GM19035 (cell line): Measurements from ENCODE around the gene NTRK2.

Source experiments
- ATAC-seq: cut with Tn5 transposase; IDR thresholded peaks from one replicate; pipeline ENCODE4 v1.9.1; 2021; ENCODE audit not compliant: unreplicated experiment

Gene NTRK2

DNA sequence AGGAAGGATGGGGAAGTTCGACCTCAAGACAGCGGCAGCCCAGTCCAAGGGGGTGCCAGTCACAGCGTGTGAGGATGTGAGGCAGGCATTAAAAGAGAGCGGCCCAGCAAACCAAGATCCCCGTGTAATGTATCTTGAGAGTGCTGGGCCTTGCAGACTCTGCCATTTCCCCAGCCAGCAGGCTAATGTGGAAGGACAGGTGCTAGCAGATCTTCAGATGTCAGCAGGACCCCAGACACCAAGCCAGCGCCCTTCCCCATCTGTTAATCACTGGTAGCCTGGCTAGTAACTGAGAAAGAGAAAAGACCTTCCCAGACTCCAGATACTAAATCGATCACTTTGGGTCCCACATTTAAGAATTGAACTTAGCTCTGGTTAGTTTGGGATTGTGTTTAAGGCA, 62.2 kb downstream of the NTRK2 start:
- ATAC-seq: no peak

DNA sequence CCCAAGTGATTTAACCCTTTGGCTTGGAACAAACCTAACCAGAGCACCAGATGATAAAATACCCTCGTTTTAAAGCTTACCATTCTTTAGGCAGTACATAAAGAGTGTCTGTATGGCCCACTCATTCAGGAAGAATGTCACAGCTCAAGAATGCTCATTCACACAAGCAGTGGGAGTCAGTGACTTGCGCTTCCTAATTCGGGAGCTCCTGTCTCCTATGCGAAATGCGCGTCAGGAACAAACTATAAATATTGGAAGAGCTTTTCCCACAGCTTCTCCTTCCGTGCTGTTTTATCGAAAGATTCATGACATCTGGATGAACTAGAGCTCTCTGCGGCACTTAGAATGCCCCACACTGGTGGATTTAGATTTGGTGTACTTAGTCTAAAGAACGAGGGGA, 66.6 kb downstream of the NTRK2 start:
- ATAC-seq: no peak

DNA sequence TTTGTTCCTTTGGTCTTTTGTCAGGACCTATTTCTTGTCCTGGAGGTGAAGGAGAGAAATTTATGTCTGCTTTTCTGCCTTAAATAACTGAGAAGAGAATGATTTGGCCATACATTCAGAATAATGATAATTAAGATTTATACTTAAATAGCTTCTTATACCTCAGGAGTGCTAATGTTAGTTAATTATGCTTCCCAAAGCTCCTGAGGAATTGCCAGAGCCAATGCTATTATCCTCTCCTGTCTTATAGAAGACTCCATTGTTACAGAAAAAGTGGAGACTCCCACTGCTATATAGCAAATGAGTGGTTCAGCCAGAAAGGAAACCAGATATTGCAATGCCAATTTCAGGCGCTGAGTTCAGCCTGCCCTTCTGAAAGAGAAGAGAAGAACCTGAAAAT, 67.0 kb downstream of the NTRK2 start:
- no peak for ATAC-seq

DNA sequence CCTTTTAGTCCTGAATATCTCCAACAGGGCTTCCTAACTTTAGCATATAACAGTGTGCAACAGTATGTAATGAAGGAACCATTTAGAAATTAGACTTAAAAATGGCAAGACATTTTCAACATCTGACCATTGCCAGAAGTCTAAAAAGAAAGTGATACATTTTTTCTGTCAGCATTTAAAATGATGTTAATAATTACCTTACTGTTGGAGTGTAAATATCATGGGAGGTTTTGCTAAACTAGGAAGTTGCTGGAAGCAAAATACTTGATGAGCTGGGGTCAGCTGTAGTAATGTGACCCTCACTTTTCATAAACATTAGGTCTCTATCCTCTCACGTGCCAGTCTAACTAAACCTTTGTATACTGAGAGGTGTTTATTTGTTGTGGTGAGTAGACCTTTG, 68.8 kb downstream of the NTRK2 start:
- no peak for ATAC-seq

DNA sequence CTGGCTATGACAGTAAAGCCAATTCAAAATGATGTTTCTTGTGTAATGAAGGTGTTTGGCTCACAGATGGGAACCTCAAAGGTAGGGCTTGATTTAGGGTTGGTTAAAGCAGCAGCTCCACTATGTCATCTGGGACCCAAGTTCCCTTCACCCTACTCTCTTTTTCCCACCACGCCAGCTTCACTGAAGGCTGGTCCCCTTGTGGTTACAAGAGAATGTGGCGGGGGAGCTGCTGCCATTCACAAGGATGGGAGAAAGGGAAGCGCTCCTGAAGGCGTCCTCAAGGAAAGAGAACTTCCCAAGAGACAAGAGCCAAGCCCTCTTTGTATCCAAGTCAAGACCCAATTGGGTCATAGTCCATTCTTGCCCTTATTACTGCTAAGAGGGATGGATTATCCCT, 72.7 kb downstream of the NTRK2 start:
- no peak for ATAC-seq

DNA sequence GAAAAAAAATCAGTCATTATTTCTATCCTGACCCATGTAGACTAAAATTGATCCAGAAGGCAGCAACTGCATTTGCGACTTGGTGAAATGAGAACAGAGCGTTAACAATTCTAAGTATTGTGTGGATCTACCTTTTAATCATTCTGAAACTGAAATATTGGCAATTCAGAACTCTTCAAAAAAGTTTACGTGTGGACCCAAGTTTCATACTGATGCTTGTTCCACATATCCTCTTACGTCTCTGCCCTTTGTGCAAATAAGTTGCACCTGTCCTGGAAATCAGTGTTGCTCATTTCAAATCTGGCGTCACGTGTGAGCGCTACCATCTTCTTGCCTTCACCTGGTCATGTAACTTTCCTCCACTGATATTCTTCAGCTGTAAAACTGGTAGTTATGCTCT, 74.7 kb downstream of the NTRK2 start:
- peak; percentile 48 for ATAC-seq

DNA sequence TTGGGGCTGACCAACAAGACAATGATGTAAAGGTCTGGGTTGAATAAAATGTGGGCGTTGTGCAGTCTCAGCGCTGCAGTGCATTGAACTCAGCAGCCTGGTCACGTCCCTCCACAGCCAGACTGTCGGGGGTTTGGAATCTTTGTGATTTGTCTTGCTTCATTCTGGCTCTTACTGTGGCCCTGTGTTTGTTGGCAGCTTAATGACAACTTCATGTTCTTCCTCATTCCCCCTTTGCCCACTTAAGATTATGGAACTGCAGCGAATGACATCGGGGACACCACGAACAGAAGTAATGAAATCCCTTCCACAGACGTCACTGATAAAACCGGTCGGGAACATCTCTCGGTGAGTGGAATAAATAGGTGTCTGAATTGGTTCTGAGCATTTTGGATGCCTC, 75.2 kb downstream of the NTRK2 start:
- no peak for ATAC-seq

DNA sequence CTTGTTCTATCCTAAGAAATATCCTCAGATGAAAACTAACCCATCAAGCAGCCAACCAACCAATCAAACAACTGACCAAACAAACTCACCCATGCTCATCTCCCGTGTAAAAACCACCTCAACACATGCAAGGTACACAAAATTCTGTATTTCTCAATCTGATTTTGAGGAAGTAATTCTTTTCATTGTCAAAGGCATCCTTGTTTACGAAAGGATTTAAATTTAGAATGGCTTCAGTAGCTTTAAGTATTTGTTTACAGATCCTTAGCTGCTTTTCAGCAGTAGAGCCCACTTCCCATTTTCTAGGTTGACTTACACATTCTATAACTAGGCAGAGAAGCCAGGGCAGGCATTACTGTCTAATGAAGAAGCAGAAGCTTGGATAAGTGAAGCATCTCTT, 78.6 kb downstream of the NTRK2 start:
- peak; percentile 59 for ATAC-seq

DNA sequence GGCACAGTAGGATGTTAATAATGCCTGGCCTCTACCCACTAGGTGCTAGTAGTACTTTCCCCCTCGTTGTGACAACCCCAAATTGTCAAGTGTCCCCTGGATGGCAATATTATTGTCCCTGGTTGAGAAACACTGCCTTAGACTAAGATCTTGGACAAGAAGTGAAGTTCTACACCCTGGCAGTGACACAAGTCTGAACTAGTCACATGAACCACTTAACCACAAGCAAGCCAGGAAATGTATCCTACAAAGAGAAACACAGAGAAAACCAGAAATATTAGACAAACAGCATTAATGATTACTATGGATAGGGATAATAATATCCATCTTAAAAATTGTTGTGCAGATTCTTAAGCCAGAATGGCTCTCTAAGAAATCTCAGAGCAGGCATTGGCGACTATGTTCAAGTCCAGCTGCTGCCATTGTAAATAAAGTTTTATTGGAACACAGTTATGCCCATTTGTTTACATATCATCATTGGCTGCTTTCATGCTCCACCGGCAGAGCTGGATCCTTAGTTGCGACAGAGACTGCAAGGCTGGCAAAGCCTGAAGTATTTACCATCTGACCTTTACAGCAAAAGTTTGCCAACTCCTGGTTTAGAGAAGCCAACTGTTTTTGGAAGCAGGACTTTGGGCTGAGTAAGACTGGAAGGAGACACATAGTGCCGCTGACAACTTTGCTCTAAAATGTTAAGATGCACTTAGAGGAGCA, 80.8 kb downstream of the NTRK2 start:
- ATAC-seq: no peak

DNA sequence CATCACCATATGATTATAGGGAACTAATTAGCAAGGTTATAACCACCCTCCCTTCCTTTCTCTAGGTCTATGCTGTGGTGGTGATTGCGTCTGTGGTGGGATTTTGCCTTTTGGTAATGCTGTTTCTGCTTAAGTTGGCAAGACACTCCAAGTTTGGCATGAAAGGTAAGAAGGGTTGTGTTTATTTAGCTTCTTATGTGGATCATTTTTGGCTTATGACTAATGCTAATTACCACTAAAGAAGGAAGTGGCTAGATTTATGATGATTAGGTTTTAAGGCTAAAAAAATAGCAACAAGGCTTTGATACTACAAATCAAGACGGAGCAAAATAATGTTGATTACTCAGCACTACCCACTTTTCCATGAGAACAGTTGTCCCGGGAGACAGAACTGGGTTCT, 82.4 kb downstream of the NTRK2 start:
- no peak for ATAC-seq

DNA sequence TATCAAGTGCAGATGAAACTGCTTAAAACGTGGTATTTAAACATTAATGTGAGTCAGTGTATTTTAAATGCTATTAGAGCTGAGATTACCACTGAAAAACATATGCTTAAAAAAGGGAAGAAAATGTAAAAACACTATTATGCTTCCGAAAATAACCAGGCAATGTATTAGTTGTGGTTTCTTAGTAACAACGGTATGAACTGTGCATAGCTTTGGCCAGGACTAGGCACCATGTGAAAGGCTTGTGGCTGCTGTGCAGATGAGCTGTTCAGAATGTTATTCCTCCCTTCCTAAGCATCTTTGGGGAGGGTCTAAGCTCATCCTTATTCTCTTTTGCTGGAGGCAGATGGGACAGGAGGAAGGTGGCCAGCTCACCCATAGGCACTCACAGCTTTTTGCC, 84.9 kb downstream of the NTRK2 start:
- no peak for ATAC-seq

DNA sequence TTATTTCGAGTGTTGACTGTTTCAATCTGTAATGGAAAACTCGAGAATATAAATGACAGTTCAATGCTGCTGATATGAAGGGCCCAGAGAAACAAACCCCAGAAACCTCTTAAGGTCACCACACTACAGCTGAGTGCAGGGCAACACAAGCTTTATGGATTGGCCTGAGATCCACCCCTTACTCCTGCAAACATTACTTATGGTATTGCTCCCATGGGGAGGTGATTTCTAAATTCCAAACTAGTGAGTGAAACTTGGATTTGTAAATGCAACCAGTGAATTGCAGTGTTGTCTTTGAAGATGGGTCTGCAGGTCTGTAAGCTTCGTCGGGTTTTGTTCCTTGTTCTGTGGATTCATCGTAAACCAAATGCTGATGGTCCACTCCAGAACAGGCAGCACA, 85.4 kb downstream of the NTRK2 start:
- ATAC-seq: no peak

DNA sequence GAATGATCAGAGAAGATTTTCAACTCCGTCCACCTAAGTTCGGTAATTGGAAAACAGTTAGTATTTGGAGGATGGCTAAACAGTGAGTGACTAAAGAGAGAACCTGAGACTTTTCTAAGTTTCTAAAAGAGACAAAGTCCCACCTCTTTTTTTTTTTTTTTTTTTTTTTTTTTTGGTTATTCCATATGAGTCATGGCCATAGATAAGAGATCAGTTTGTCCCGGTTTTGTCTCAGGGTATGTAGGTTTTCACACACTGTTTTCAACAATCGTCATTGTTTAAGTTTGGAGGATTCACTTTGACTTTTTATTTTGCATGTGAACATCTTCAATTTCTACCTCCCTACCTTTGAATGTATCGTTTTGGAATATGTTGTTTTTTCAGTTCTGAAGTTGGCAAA, 85.9 kb downstream of the NTRK2 start:
- ATAC-seq: no peak

DNA sequence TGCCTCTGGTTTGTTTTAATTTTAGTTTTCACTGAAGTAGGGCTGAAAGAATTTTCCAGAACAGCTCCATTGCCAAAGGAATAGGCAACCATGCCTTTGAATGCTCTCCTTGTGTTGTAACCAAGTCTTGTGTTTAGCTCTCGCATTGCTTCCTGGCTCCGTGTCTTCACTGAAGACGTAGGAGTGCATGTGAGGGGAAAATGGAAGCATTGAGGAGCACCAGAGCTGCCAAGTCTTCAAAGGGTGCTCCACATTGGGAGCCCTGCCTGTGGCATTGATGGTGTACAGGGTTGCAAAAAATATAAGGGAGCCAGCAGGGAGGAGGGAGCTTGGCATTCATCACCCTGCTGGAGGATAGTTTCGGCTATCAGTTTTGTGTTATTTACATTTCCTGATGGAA, 86.6 kb downstream of the NTRK2 start:
- no peak for ATAC-seq

DNA sequence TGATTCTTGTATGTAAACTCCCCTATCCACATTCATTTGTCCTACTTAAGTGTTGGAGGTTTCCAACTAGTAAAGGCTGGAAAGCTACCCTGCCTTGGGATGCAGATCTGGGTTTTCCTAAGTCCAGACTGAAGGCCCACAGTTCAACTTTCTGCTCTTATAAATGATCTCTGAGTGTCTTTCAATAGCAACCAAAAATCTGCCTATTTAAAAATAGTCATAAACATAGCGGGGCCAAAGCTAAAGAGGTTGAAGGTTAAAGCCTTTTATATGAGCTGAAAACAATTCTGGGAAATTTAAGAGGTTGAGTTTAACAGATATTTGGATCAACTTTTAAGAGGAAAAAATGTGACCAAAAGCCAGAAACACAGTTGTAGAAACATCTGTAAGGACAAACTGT, 87.2 kb downstream of the NTRK2 start:
- no peak for ATAC-seq

DNA sequence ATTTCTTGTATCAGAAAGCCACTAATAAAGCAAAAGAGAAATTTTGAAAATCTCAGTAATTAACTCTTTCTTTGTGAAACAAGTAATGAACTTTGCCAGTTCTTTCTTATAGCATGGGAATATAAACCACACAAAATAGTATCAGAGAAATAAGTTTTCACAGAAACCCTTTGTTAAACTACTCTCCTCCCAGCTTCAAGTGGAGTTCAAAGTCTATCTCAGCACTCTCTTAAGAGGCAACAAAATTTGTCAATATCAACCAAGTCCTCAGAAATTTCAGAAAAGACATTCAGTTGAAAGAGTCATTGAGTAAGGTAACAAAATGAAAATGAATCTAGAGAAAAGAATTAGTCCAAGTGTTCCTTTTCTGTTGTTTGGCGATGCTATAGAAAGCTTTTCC, 89.3 kb downstream of the NTRK2 start:
- ATAC-seq: peak; percentile 12

DNA sequence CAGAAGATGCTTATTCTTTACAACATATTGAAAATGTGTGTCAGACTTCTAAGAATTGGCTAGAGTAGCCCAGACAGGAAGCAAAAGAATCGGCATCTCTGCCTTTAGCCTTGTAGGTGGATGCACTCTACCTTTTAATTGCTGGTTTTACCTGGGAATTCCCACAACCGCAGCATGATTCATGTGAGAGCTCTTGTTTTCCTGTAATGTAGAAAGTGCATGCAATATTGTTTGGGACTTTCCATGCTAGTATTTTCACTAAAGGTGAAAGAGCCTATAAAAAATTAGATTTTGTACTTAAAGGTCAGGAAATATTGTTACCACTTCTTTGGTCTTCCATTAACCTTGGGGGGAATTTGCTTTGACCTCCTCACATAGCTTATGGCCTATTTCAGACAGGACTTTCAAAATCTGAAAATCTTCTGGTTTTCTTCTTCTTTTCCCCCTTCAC, 89.8 kb downstream of the NTRK2 start:
- ATAC-seq: peak; percentile 63

DNA sequence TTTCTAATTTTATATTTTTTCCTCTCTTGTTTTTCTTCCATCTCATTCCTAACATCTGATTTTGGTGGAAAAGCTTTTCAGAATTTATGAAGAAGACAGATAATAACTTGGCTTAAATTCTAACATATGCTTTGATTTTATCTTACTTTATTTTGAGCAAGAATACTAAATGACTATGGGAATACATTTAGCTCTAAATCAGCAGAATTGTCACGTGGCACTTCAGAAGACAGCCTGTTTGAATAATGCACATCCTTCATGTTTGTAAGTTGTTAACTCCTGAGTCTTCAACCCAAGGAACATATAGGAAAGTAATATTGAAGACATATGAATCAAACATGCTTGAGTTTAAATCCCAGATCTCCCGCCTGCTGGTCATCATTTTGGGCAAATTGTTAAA, 90.3 kb downstream of the NTRK2 start:
- no peak for ATAC-seq

DNA sequence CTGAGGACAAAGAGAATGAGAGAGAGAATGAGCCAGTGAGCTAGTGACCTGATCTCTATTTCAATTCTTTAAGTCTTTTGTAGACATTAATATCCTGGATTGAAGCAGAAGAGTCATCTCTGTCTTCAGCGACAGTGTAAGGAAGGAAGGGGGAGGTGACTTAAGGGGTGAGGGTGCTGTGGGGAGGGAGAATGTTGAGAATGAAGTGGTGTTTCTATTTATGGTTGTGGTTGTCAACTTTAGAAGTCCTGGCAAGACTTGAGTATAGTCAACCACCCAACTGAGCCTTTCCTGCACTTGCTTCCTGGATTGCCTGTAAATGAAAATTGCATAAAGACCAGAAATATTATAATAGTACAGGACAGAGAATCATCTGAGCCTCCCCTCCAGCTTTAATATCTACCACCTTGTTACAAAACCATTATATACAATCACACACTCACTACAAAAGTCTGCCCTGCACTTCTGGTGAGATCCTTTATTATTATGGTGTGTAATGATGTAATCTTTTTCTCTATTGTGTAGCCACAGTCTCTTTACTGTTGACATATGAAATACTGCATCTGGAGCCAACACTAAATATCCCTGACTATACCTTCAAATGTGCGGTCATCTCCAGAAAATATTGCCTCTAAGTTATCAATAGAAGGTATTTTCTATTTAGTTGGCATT, 91.7 kb downstream of the NTRK2 start:
- ATAC-seq: no peak

DNA sequence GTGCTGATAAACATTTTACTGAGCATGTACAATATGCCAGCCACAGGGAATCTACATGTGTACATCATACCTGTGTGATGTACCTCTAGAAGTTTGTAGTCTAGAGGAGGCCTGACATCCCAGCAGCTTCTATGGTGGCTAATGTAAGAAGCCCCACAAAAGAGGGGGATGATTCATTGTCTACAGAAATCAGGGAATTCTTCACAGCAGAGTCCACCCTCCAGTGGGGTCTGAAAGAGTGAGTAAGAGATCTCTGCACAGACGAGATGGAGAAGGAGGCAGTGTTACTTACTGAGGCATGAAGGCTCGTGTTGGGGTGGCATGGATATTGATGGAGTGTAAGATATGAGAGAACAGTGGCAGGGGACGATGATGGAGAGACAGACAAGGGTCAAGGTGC, 103.0 kb downstream of the NTRK2 start:
- ATAC-seq: no peak

DNA sequence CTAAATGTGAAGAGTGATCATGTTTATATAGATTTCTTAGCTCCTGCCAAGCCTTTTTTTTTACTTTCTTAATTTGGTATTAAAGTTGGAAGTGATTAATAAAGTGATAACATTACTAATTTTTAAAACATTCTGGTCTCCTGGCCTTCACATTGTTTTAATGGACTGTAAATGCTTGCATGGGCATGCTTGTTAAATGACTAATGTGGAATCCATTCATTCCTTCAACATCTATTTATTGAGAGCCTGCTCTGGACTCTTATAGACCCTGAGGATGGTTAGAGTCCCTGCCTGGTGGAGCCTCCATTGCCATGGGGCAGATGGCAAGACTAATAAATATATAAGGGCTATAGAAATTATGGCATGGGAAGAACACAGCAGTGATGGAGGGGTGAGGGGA, 103.5 kb downstream of the NTRK2 start:
- ATAC-seq: no peak

DNA sequence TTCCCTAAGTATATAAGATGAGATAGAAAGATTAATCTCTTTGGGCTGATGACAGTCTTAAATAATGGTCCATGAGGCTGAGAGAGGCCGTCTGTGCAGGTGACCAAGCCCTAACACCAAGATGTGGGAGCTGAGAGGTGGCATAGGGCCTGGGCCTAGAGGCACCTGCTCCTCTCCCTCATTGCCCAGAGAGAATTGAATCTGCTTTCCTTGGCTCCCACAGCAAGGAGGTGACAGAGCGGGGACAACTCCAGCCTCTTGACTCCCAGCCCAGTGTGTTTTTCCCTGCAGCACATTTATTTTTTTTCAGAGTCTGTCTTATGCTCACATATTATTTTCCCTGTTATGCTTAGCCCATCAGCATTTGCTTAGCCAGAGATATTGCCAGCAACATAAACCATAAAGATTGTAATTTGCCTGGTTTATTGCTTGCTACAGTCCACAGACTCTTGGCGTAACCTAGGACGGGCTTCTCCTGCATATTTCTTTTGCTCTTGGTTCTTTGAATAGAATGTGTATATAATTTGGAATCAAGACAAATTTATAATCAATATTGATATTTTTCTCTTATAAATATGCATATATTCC, 105.6 kb downstream of the NTRK2 start:
- ATAC-seq: no peak

DNA sequence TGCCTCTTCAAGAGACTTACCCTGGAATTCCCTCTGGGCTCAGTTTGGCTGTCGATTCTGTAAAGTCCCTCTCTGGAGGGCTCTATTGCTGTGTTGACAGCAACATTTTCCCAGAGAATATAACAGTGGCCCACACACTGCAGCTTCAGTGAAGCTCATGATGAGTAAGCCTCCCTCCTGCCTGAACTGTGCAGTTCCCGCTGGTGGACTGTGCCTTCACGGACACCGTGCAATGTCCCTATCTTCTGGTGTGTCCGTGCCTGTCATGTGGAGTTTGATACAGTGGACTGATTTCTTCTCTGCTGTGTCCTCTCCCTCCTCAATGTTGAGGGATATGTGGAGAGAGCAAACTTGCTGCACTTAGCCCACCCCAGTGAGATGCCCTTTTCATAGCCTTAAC, 109.0 kb downstream of the NTRK2 start:
- no peak for ATAC-seq
